Measurements from ENCODE around the gene PIP4K2B. TPM values are rescaled to one million over a fixed set of nuclear protein-coding genes. Genes with fewer than 3 reads are reported as not detected.

Gene PIP4K2B
- total and polyA plus RNA-seq, 2 donors (not counting 1 experiment from before 2014, with no cell fraction given), result 24.0 to 42.9 TPM

DNA sequence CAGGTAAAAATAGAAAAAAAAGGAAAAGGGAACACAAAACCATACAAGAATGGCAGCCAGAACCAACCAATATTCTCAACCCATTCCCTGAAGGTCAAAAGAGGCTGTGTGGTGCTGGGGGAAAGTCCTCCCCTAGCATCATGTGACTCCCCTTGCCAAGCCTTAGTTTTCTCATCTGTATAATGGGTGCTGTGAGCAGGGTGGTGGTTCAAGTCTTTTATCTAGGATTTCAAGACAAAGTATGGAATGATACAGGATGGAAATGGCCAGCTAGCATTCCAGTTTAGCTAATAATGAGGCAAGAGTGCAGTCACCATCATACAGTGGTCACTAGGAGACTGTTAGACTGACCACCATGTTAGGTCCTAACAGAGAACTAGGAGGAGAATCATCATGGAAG, 26.1 kb downstream of the PIP4K2B start:
- H3K27me3 Mint-ChIP-seq, result no peaks in the 10 kb centered on the region
- no peak overlapping the region for H3K4me3 Mint-ChIP-seq
- DNase-seq, result no peak
- no peaks in the 10 kb centered on the region for H3K27me3 ChIP-seq (replicated peaks in 1 of 4; ENCODE audit: control extremely low read depth in 1 of 4, control insufficient read depth in 3 of 4, insufficient read depth in 4 of 4, low read length in 3 of 4)
- CTCF ChIA-PET, result interaction anchor here (0.8 kb wide), 1 partner anchor 92 kb away, joined by 3 read pairs; no protein-coding TSS in a partner anchor
- no peak for TF ChIP-seq EZH2 (IDR thresholded peaks at IDR 0.05; ENCODE audit: borderline replicate concordance, insufficient read depth, low read depth, low read length, poor library complexity, severe bottlenecking)
- TF ChIP-seq, protein P1, sequence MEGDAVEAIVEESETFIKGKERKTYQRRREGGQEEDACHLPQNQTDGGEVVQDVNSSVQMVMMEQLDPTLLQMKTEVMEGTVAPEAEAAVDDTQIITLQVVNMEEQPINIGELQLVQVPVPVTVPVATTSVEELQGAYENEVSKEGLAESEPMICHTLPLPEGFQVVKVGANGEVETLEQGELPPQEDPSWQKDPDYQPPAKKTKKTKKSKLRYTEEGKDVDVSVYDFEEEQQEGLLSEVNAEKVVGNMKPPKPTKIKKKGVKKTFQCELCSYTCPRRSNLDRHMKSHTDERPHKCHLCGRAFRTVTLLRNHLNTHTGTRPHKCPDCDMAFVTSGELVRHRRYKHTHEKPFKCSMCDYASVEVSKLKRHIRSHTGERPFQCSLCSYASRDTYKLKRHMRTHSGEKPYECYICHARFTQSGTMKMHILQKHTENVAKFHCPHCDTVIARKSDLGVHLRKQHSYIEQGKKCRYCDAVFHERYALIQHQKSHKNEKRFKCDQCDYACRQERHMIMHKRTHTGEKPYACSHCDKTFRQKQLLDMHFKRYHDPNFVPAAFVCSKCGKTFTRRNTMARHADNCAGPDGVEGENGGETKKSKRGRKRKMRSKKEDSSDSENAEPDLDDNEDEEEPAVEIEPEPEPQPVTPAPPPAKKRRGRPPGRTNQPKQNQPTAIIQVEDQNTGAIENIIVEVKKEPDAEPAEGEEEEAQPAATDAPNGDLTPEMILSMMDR (IDR thresholded peaks at IDR 0.05), result no peak
- no peaks in the 10 kb centered on the region for H4K20me1 ChIP-seq (ENCODE audit: control insufficient read depth, insufficient read depth, low read length, poor library complexity, severe bottlenecking)
- H3K27ac Mint-ChIP-seq, result no peak overlapping the region
- no peaks in the 10 kb centered on the region for H3K4me1 ChIP-seq (ENCODE audit: control insufficient read depth in 2 of 2, insufficient read depth in 2 of 2, low read length in 2 of 2)
- intact Hi-C loops (cut with micrococcal nuclease), result no loop called here
- no peaks in the 10 kb centered on the region for H3K9me3 Mint-ChIP-seq (ENCODE audit: insufficient read depth)
- ATAC-seq (ENCODE audit: low read depth), result no peak
- H3K36me3 ChIP-seq (replicated peaks in 1 of 2; ENCODE audit: control extremely low read depth in 1 of 2, control insufficient read depth in 1 of 2, extremely low read depth in 1 of 2, insufficient read depth in 2 of 2, low read length in 1 of 2), result peaks cover 3 to 70% of the 10 kb centered on the region in 2 experiments
- H3K4me2 ChIP-seq (replicated peaks; ENCODE audit: low read depth, low read length, poor library complexity, severe bottlenecking), result no peak overlapping the region
- no peaks in the 10 kb centered on the region for H3K79me2 ChIP-seq (ENCODE audit: control insufficient read depth, insufficient read depth, low read length)
- no peak overlapping the region for H3K9ac ChIP-seq (ENCODE audit: low read length)
- POLR2A ChIA-PET, result no interaction called here
- H3K4me1 Mint-ChIP-seq, result no peaks in the 10 kb centered on the region
- no peaks in the 10 kb centered on the region for H3K9me3 ChIP-seq (ENCODE audit: control extremely low read depth in 1 of 3, control insufficient read depth in 2 of 3, insufficient read depth in 1 of 3, low read length in 2 of 3)
- no peak overlapping the region for H3K4me3 ChIP-seq (ENCODE audit: control extremely low read depth in 1 of 5, extremely low read depth in 1 of 5, insufficient read depth in 1 of 5, low read depth in 2 of 5, low read length in 4 of 5)
- no peak overlapping the region for H3K27ac ChIP-seq (ENCODE audit: low read length in 2 of 2)
- no peak overlapping the region for H2AFZ ChIP-seq (ENCODE audit: insufficient read depth, low read depth, low read length, poor library complexity, severe bottlenecking)

DNA sequence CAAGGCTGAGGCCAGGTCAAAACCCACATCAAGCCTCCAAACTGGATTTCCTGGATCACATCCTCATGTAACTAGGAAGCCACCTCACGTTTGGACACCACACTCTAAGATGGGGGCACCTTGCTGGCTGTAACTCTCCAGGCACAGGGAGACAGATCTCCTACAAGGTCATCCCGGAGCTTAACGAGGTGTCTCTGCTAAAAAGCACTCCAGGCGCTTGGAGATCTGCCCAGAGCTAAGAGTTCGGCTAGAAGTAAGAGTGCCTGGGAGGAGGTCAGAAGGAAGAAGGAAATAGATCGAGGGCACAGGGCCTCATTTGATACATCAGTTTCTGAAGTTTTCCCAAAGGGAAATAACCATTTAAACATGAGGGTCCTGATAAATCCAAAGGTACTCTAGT, 30.9 kb downstream of the PIP4K2B start:
- Histone ChIP-seq H3K79me2 (ENCODE audit: control insufficient read depth, insufficient read depth, low read length) (no peaks in the 10 kb centered on the region), H4K20me1 (ENCODE audit: control insufficient read depth, insufficient read depth, low read length, poor library complexity, severe bottlenecking) (no peaks in the 10 kb centered on the region), H2AFZ (ENCODE audit: insufficient read depth, low read depth, low read length, poor library complexity, severe bottlenecking) (no peak overlapping the region), H3K4me2 (replicated peaks; ENCODE audit: low read depth, low read length, poor library complexity, severe bottlenecking) (no peak overlapping the region), H3K4me3 (ENCODE audit: control extremely low read depth in 1 of 5, extremely low read depth in 1 of 5, insufficient read depth in 1 of 5, low read depth in 2 of 5, low read length in 4 of 5) (no peak overlapping the region), H3K36me3 (replicated peaks in 1 of 2; ENCODE audit: control extremely low read depth in 1 of 2, control insufficient read depth in 1 of 2, extremely low read depth in 1 of 2, insufficient read depth in 2 of 2, low read length in 1 of 2) (peaks cover 2 to 78% of the 10 kb centered on the region in 2 experiments), H3K27me3 (replicated peaks in 1 of 4; ENCODE audit: control extremely low read depth in 1 of 4, control insufficient read depth in 3 of 4, insufficient read depth in 4 of 4, low read length in 3 of 4) (no peaks in the 10 kb centered on the region), H3K27ac (ENCODE audit: low read length in 2 of 2) (no peak overlapping the region), H3K9ac (ENCODE audit: low read length) (no peak overlapping the region), H3K9me3 (ENCODE audit: control extremely low read depth in 1 of 3, control insufficient read depth in 2 of 3, insufficient read depth in 1 of 3, low read length in 2 of 3) (no peaks in the 10 kb centered on the region), H3K4me1 (ENCODE audit: control insufficient read depth in 2 of 2, insufficient read depth in 2 of 2, low read length in 2 of 2) (no peaks in the 10 kb centered on the region)
- no peak for TF ChIP-seq EZH2 (IDR thresholded peaks at IDR 0.05; ENCODE audit: borderline replicate concordance, insufficient read depth, low read depth, low read length, poor library complexity, severe bottlenecking)
- TF ChIP-seq, protein P1 (IDR thresholded peaks at IDR 0.05), result no peak
- Mint-ChIP-seq H3K27me3 (no peaks in the 10 kb centered on the region), H3K27ac (no peak overlapping the region), H3K9me3 (ENCODE audit: insufficient read depth) (no peaks in the 10 kb centered on the region), H3K4me1 (no peaks in the 10 kb centered on the region), H3K4me3 (no peak overlapping the region)
- 96% methylated on average over 5 of the region's 6 CpGs for WGBS (ENCODE audit: insufficient coverage)
- DNase-seq (no peak), ATAC-seq (ENCODE audit: low read depth) (no peak)
- intact Hi-C loops (cut with micrococcal nuclease), result no loop called here
- POLR2A ChIA-PET, result no interaction called here
- CTCF ChIA-PET, result no interaction called here

All from B cell (primary cell).